IMR-90 (cell line): ENCODE measurements around the gene CHRM5. TPM values are rescaled to one million over a fixed set of nuclear protein-coding genes. Genes with fewer than 3 reads are reported as not detected.

Experiments used
- ATAC-seq: fragments of 200-7000 bp; cut with Tn5 transposase; 2 replicates; pipeline ENCODE4 v1.9.1; 2020; ENCODE audit warnings: low read depth, mild to moderate bottlenecking, moderate library complexity
- BruUV-seq: library from RNA; stranded (reverse); fragments of 400-500 nt; replicated peaks from 2 replicates; lab custom pipeline; 2021; lab: Mats Ljungman, UMichigan
- CTCF ChIA-PET: fragments of 300-600 bp; formaldehyde crosslinking; extraction: SDS; loops from one replicate; lab custom pipeline; 2021; ENCODE audit warnings: antibody characterized with exemption; lab: Yijun Ruan, JAX
- POLR2A ChIA-PET: fragments of 300-600 bp; sonication (Branson Sonifier 250); formaldehyde crosslinking; loops from one replicate; lab custom pipeline; 2022; ENCODE audit warnings: antibody characterized with exemption; ENCODE audit not compliant: unreplicated experiment; lab: Charles Lee
- DNase-seq: peaks from one replicate; pipeline ENCODE4 v3.0.0; 2013
- H2AFZ ChIP-seq: replicated peaks from 2 replicates; pipeline ENCODE3; 2013; ENCODE audit warnings: low read length, mild to moderate bottlenecking; ENCODE audit not compliant: poor library complexity
- H2AK5ac ChIP-seq: 2 replicates; pipeline ENCODE4 v1.6.1; 2013; ENCODE audit warnings: low read depth, low read length, inconsistent platforms
- H2AK9ac ChIP-seq: replicated peaks from 2 replicates; pipeline ENCODE3; 2013; ENCODE audit warnings: mild to moderate bottlenecking, low read depth, low read length, moderate library complexity; ENCODE audit not compliant: poor library complexity
- H2BK120ac ChIP-seq: 2 replicates; pipeline ENCODE4 v1.6.1; 2013; ENCODE audit warnings: low read depth, low read length, inconsistent platforms
- H2BK15ac ChIP-seq: 3 replicates; pipeline ENCODE4 v1.6.1; 2013; ENCODE audit warnings: low read depth, low read length, inconsistent platforms
- H2BK20ac ChIP-seq: 2 replicates; pipeline ENCODE4 v1.6.1; 2013; ENCODE audit warnings: low read depth, mild to moderate bottlenecking, inconsistent platforms, low read length, moderate library complexity
- H2BK5ac ChIP-seq: 2 replicates; pipeline ENCODE4 v1.6.1; 2013; ENCODE audit warnings: mild to moderate bottlenecking, low read depth, low read length, inconsistent platforms; ENCODE audit not compliant: poor library complexity, severe bottlenecking
- H3K14ac ChIP-seq: replicated peaks from 2 replicates; pipeline ENCODE4 v1.6.1; 2013; ENCODE audit warnings: low read depth, low read length, inconsistent platforms
- H3K18ac ChIP-seq: 2 replicates; pipeline ENCODE4 v1.6.1; 2013; ENCODE audit warnings: low read depth, low read length, control low read depth
- H3K23ac ChIP-seq: 2 replicates; pipeline ENCODE4 v1.6.1; 2013; ENCODE audit warnings: low read depth, low read length, inconsistent platforms
- H3K27ac ChIP-seq: 2 replicates; pipeline ENCODE4 v1.5.1; 2013; ENCODE audit warnings: mild to moderate bottlenecking, control low read depth, low read length; ENCODE audit not compliant: insufficient read depth
- H3K27me3 ChIP-seq: 2 replicates; pipeline ENCODE4 v1.6.1; 2013; ENCODE audit warnings: low read length; ENCODE audit not compliant: control insufficient read depth, insufficient read depth
- H3K36me3 ChIP-seq: 2 replicates; pipeline ENCODE4 v1.6.1; 2013; ENCODE audit warnings: low read length, mixed read lengths; ENCODE audit not compliant: control insufficient read depth, insufficient read depth
- H3K4ac ChIP-seq: 2 replicates; pipeline ENCODE4 v1.6.1; 2013; ENCODE audit warnings: low read depth, low read length, inconsistent platforms
- H3K4me1 ChIP-seq: 2 replicates; pipeline ENCODE4 v1.6.1; 2013; ENCODE audit warnings: low read length, mixed read lengths; ENCODE audit not compliant: control insufficient read depth, insufficient read depth
- H3K4me2 ChIP-seq: 2 replicates; pipeline ENCODE4 v1.6.1; 2013; ENCODE audit warnings: low read depth, mild to moderate bottlenecking, control low read depth, low read length, moderate library complexity
- H3K4me3 ChIP-seq: 2 replicates; pipeline ENCODE4 v1.5.1; 2013; ENCODE audit warnings: low read depth, mild to moderate bottlenecking, control low read depth, low read length, moderate library complexity; ENCODE audit not compliant: insufficient read depth
- H3K56ac ChIP-seq: 2 replicates; pipeline ENCODE4 v1.6.1; 2013; ENCODE audit warnings: low read length, inconsistent platforms; ENCODE audit not compliant: insufficient read depth; ENCODE audit errors: extremely low read depth
- H3K79me1 ChIP-seq, 2 experiments: 2 replicates each; pipeline ENCODE4 v1.6.1; 2013; ENCODE audit warnings: low read length in 2 of 2, inconsistent platforms in 1 of 2, low read depth in 1 of 2
- H3K9ac ChIP-seq: 2 replicates; pipeline ENCODE4 v1.6.1; 2013; ENCODE audit warnings: low read depth, low read length, control low read depth
- H3K9me1 ChIP-seq: 2 replicates; pipeline ENCODE4 v1.6.1; 2013; ENCODE audit warnings: low read length, inconsistent platforms; ENCODE audit not compliant: insufficient read depth
- H3K9me3 ChIP-seq: 2 replicates; pipeline ENCODE4 v1.6.1; 2013; ENCODE audit warnings: low read length; ENCODE audit not compliant: control insufficient read depth, insufficient read depth
- H4K20me1 ChIP-seq: 2 replicates; pipeline ENCODE4 v1.6.1; 2013; ENCODE audit warnings: low read length, inconsistent platforms; ENCODE audit not compliant: insufficient read depth
- H4K5ac ChIP-seq: 2 replicates; pipeline ENCODE4 v1.6.1; 2013; ENCODE audit warnings: mild to moderate bottlenecking, low read depth, low read length, control low read depth
- H4K8ac ChIP-seq, 2 experiments: 2 replicates each; pipeline ENCODE4 v1.6.1; 2013; ENCODE audit warnings: low read depth in 2 of 2, low read length in 2 of 2, control low read depth in 1 of 2, inconsistent platforms in 1 of 2
- H4K91ac ChIP-seq: 2 replicates; pipeline ENCODE4 v1.6.1; 2013; ENCODE audit warnings: low read depth, low read length, inconsistent platforms; ENCODE audit not compliant: insufficient read depth
- CEBPB ChIP-seq: IDR thresholded peaks from 2 replicates; pipeline ENCODE4 v1.6.1; 2012; ENCODE audit warnings: low read depth, low read length, improper control_type of control experiment
- MAFK ChIP-seq: IDR thresholded peaks from 2 replicates; pipeline ENCODE4 v1.6.1; 2012; ENCODE audit warnings: low read depth, low read length, improper control_type of control experiment
- POLR2A ChIP-seq: IDR thresholded peaks from 2 replicates; pipeline ENCODE4 v1.6.1; 2012; ENCODE audit warnings: mild to moderate bottlenecking, low read depth, low read length
- RFX5 ChIP-seq: IDR thresholded peaks from 2 replicates; pipeline ENCODE4 v1.8.0; 2012; ENCODE audit warnings: low read depth, mild to moderate bottlenecking, low read length, moderate library complexity
- WGBS, 2 experiments: methylation state at CpG; one replicate each; pipeline versions ENCODE4 v1.1.5 to v1.1.7; 2013; ENCODE audit warnings: missing lambda C conversion rate in 2 of 2; ENCODE audit not compliant: insufficient read length in 1 of 2; ENCODE audit errors: extremely low coverage in 2 of 2; 5-methylcytosine and 5-hydroxymethylcytosine counted together
- dilution Hi-C: fragments of 300-500 bp; cut with HindIII; formaldehyde crosslinking; loops from one replicate; pipeline ENCODE4 v1.14.3; 2018; ENCODE audit warnings: low sequenced_read_pairs; ENCODE audit not compliant: unreplicated experiment
- in situ Hi-C: fragments of 300-500 bp; cut with MboI; formaldehyde crosslinking; loops from 3 replicates; pipeline ENCODE4 v1.14.3; 2019; ENCODE audit warnings: low sequenced_read_pairs, inconsistent platforms, mixed read lengths
- intact Hi-C: fragments of 100-400 bp; cut with micrococcal nuclease; formaldehyde crosslinking; loops from 2 replicates; pipeline ENCODE4 v1.10.0; 2022
- polyA plus RNA-seq, 3 experiments: library from polyadenylated mRNA; depleted of rRNA; stranded (reverse); fragments of >200 nt; gene quantifications; 2 replicates each; pipeline ENCODE4 v1.2.3, GENCODE V29; 2012; ENCODE audit warnings: low replicate concordance in 1 of 3
- total RNA-seq: library from RNA; depleted of rRNA; stranded (reverse); fragments of >200 nt; gene quantifications from 2 replicates; pipeline ENCODE4 v1.2.3, GENCODE V29; 2012
- TF ChIP-seq, protein P1 (sequence below): fragments of 150-350 bp; IDR thresholded peaks from 2 replicates; pipeline ENCODE4 v1.6.1; 2017; ENCODE audit warnings: mild to moderate bottlenecking, antibody characterized with exemption, low read length, low read depth

Gene CHRM5
- total and polyA plus RNA-seq, 2 of the 4 experiments (the other 2 are of a cell fraction) = under 0.01 to 0.03 TPM

DNA sequence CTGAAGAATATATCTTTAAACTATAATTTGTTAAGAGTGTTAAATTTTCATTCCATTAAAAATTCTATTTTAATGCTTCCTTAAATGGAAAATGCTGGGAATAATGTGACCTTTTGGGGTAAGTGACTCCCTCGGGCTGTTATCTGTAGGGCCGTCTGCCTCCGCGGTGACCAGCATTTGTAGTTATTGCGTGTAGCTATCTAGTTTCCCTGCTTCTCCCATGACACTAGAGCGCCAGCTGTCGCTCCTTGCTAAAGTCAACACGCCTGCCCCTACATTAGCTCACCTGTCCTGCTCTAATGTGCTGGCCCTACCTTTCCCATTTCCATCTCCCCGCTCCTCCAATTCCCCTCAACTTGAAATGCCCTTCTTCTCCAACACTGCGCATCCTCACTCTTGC is 12.4 kb upstream of the CHRM5 start:
- Histone ChIP-seq H2AFZ (no peak overlapping the region), H4K91ac (no peak overlapping the region), H3K9ac (no peak overlapping the region), H3K9me3 (no peaks in the 10 kb centered on the region), H3K79me1 (no peaks in the 10 kb centered on the region; a peak in 1 of 4 replicates), H3K4me2 (no peak overlapping the region), H2BK20ac (no peak overlapping the region), H3K23ac (no peak overlapping the region), H3K27me3 (no peaks in the 10 kb centered on the region), H2AK9ac (no peak overlapping the region), H4K8ac (no peak overlapping the region), H2BK120ac (no peak overlapping the region), H2BK5ac (no peak overlapping the region), H4K20me1 (0 out of 2 replicates have a peak, but pooled peaks cover 3% of the 10 kb centered on the region), H3K9me1 (no peaks in the 10 kb centered on the region), H3K36me3 (no peaks in the 10 kb centered on the region), H3K56ac (no peak overlapping the region), H3K4ac (no peak overlapping the region), H3K27ac (no peak overlapping the region), H3K14ac (no peak overlapping the region), H2AK5ac (no peak overlapping the region), H3K4me1 (no peaks in the 10 kb centered on the region), H3K18ac (no peak overlapping the region), H4K5ac (no peak overlapping the region), H3K4me3 (no peak overlapping the region), H2BK15ac (no peak overlapping the region)
- no peak for DNase-seq
- ChIA-PET CTCF (no interaction called here), POLR2A (no interaction called here)
- in situ Hi-C loops (no loop called here), intact Hi-C loops (no loop called here), dilution Hi-C loops (no loop called here)
- TF ChIP-seq, protein P1, sequence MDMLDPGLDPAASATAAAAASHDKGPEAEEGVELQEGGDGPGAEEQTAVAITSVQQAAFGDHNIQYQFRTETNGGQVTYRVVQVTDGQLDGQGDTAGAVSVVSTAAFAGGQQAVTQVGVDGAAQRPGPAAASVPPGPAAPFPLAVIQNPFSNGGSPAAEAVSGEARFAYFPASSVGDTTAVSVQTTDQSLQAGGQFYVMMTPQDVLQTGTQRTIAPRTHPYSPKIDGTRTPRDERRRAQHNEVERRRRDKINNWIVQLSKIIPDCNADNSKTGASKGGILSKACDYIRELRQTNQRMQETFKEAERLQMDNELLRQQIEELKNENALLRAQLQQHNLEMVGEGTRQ = no peak
- TF ChIP-seq CEBPB (no peak), RFX5 (no peak), MAFK (no peak), POLR2A (no peak)
- no TSS peak for BruUV-seq
- no CpG with 5 or more reads among the region's 10 CpGs for WGBS, 2 experiments
- ATAC-seq = no peak
